IPS DF 4.7 (cell line): ENCODE measurements around the gene SPR.
"Not testable (repeated sequence)": the region's sequence is repeated elsewhere in the genome, so short reads cannot be mapped to it uniquely, and the experiment has no call there.

Experiments used
- DNase-seq: peaks from one replicate; pipeline ENCODE4 v3.0.0-alpha.2; 2013; ENCODE audit warnings: low spot score; ENCODE audit errors: extremely low read depth

Gene SPR

GRCh38 chr2:72888438-72889202, 1.4 kb downstream of the SPR start:
- no peak for DNase-seq

GRCh38 chr2:72889991-72890390, 2.8 kb downstream of the SPR start:
- no peak for DNase-seq

- DNase-seq = no peak
Measured at GRCh38 chr2:72891091-72891818, 4.0 kb downstream of the SPR start.

GRCh38 chr2:72892506-72893173, 5.4 kb downstream of the SPR start:
- no peak for DNase-seq

GRCh38 chr2:72893594-72894319, 6.5 kb downstream of the SPR start:
- no peak for DNase-seq

GRCh38 chr2:72894514-72894913, 7.3 kb downstream of the SPR start:
- no peak for DNase-seq

GRCh38 chr2:72895154-72895553, 7.9 kb downstream of the SPR start:
- no peak for DNase-seq

- DNase-seq = no peak
Measured at GRCh38 chr2:72895759-72896281, 8.6 kb downstream of the SPR start.

GRCh38 chr2:72896446-72896845, 9.2 kb downstream of the SPR start:
- no peak for DNase-seq

- DNase-seq = no peak
Measured at GRCh38 chr2:72897785-72898584, 10.8 kb downstream of the SPR start.

- DNase-seq = no peak
Measured at GRCh38 chr2:72898585-72898906, 11.3 kb downstream of the SPR start.

- DNase-seq = no peak
Measured at GRCh38 chr2:72900191-72900825, 13.1 kb downstream of the SPR start.

GRCh38 chr2:72901426-72901825, 14.2 kb downstream of the SPR start:
- no peak for DNase-seq

GRCh38 chr2:72907369-72907768, 20.2 kb downstream of the SPR start:
- not testable (repeated sequence) for DNase-seq

- no peak for DNase-seq
Measured at GRCh38 chr2:72908741-72909140, 21.5 kb downstream of the SPR start.

GRCh38 chr2:72911256-72911655, 24.0 kb downstream of the SPR start:
- no peak for DNase-seq

GRCh38 chr2:72913486-72914205, 26.4 kb downstream of the SPR start:
- no peak for DNase-seq

GRCh38 chr2:72914206-72914559, 27.0 kb downstream of the SPR start:
- no peak for DNase-seq

- DNase-seq = no peak
Measured at GRCh38 chr2:72914589-72915319, 27.5 kb downstream of the SPR start.
